ENCODE results near the gene PRKG1. TPM values are rescaled to one million over a fixed set of nuclear protein-coding genes. Genes with fewer than 3 reads are reported as not detected.

Gene PRKG1
- total and polyA plus RNA-seq, 7 donors, result 4.5 to 49.0 (median 31.7) TPM

DNA sequence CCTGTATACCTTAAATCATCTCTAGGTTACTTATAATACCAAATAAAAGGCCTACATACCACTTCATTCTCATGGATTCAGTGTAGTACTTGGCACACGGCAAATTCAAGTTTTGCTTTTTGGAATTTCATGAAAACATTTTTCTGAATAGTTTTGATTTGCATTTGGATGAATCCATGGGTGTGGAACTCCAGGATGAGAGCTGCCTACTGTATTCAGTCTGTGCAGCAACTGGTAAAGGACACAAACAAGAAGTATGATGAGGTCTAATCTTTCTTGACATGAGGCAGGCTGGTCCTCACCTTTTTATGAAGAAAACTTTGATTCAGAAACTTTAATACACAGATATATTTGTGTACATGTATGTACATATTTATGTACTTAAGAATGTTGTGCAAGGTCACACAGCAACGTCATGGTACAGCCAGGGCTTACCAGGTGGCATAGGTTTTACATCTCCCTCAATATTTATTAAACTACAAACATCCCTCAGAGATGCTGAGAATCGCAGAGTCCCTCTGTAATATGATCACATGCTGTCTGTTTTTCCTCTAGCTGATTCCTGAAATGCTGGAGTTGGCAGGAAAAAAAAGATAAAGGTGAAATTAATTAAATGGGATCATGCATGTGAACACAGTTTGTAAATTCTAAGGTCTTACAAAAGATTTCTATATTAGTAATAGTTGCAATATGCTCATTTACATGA lies 239.6 kb downstream of the PRKG1 start:
- DNase-seq, result no peak
- Histone ChIP-seq H3K9me3 (no peaks in the 10 kb centered on the region), H3K36me3 (ENCODE audit: insufficient read depth in 1 of 2, low read depth in 1 of 2) (no peaks in the 10 kb centered on the region), H3K27ac (no peak overlapping the region), H3K4me3 (no peak overlapping the region), H3K4me1 (peaks cover 23% of the 10 kb centered on the region), H3K27me3 (ENCODE audit: insufficient read depth in 3 of 3, low read length in 2 of 3) (no peaks in the 10 kb centered on the region)
- TF ChIP-seq, protein P1, sequence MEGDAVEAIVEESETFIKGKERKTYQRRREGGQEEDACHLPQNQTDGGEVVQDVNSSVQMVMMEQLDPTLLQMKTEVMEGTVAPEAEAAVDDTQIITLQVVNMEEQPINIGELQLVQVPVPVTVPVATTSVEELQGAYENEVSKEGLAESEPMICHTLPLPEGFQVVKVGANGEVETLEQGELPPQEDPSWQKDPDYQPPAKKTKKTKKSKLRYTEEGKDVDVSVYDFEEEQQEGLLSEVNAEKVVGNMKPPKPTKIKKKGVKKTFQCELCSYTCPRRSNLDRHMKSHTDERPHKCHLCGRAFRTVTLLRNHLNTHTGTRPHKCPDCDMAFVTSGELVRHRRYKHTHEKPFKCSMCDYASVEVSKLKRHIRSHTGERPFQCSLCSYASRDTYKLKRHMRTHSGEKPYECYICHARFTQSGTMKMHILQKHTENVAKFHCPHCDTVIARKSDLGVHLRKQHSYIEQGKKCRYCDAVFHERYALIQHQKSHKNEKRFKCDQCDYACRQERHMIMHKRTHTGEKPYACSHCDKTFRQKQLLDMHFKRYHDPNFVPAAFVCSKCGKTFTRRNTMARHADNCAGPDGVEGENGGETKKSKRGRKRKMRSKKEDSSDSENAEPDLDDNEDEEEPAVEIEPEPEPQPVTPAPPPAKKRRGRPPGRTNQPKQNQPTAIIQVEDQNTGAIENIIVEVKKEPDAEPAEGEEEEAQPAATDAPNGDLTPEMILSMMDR (IDR thresholded peaks at IDR 0.05), result no peak
- intact Hi-C loops (cut with DNase I), result loop anchor here in 1 of 2 donors (5.0 kb wide), 1 partner anchor 33 kb away; no protein-coding TSS in a partner anchor
- ATAC-seq, result no peak
- WGBS, 3 donors, result 53 to 66% (median 54%) methylated on average over 3 of the region's 3 CpGs

DNA sequence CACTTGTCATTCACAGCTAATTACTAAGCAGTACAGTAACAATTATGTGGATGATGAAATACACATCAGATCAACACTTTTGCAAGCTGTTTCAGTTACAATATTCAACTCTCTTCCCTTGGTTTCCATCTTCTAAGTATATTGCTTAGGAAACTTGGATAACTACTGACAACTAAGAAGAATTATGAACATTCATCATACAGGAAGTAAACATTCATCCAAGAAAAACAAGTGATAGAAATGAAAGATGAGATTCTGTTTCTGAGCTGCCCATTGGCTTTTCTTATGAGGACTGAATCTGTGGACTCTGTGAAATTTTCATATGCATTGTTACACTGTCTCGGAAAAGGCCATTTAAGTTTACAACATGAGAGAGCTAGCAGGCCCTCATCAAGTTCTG lies 240.2 kb downstream of the PRKG1 start:
- WGBS, 3 donors, result 78 to 91% (median 81%) methylated on average over 1 of the region's 1 CpG
- H3K9me3 ChIP-seq, result no peaks in the 10 kb centered on the region
- intact Hi-C loops (cut with DNase I), result loop anchor here in 1 of 2 donors (5.0 kb wide), 1 partner anchor 33 kb away; no protein-coding TSS in a partner anchor
- no peak overlapping the region for H3K27ac ChIP-seq
- H3K36me3 ChIP-seq (ENCODE audit: insufficient read depth in 1 of 2, low read depth in 1 of 2), result no peaks in the 10 kb centered on the region
- H3K4me1 ChIP-seq, result peaks cover 23% of the 10 kb centered on the region
- no peak for DNase-seq
- H3K4me3 ChIP-seq, result no peak overlapping the region
- TF ChIP-seq, protein P1 (IDR thresholded peaks at IDR 0.05), result no peak
- ATAC-seq, result no peak
- H3K27me3 ChIP-seq (ENCODE audit: insufficient read depth in 3 of 3, low read length in 2 of 3), result no peaks in the 10 kb centered on the region

DNA sequence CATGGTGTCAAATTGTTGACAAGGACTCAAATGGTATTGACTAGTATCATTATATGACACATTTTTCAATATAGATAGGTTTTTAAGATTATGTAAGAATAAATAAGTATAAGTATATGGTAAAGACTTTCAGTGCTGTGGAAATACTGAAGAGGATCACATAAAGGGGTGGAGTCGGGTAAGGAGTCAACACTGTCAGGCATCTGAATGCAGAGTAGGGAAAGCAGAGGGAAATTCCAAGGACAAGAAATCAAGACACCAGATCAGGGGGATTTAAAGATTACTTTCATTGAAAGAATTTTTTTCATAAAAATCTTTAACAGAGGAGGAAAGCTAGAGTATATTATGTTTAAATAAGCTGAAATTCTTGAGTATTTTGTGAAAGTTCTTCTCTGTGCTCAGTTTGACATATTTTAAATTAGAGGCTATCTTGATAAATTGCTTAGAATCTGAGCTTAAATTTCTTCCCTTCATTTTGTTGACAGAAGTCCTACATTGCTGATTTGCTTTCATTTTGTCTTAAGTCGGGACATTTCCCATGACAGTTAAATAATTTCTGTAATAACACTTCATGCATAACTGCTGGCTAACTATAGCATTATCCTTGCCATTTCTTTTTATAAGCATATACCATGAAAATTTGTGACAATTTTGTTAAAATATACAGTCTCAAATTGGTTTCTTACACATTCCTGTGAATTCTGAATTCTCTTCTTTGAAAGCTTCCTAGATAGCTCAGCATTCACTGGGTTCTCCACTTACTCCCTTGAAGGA lies 244.3 kb downstream of the PRKG1 start:
- WGBS, 3 donors, result 73 to 80% (median 74%) methylated on average over 2 of the region's 2 CpGs
- intact Hi-C loops (cut with DNase I), result no loop called here
- Histone ChIP-seq H3K27me3 (ENCODE audit: insufficient read depth in 3 of 3, low read length in 2 of 3) (no peaks in the 10 kb centered on the region), H3K9me3 (no peaks in the 10 kb centered on the region), H3K36me3 (ENCODE audit: insufficient read depth in 1 of 2, low read depth in 1 of 2) (no peaks in the 10 kb centered on the region), H3K4me3 (no peak overlapping the region), H3K4me1 (peaks cover 7% of the 10 kb centered on the region), H3K27ac (no peak overlapping the region)
- ATAC-seq (no peak), DNase-seq (no peak)
- TF ChIP-seq, protein P1 (IDR thresholded peaks at IDR 0.05), result no peak

DNA sequence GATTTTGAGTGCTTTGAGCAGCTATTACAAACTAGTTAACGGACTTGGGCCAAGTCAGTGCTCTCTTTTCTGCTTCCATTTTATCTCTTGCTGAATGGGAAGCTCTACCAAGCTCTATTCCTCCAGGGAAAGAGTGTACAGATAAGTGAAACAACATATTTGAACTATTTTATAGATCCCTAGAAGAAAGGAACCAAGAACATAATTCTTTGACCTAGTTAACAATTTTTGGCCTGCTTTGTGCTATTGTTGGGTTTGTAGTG lies 244.8 kb downstream of the PRKG1 start:
- Histone ChIP-seq H3K36me3 (ENCODE audit: insufficient read depth in 1 of 2, low read depth in 1 of 2) (no peaks in the 10 kb centered on the region), H3K27ac (no peak overlapping the region), H3K9me3 (no peaks in the 10 kb centered on the region), H3K4me3 (no peak overlapping the region), H3K27me3 (ENCODE audit: insufficient read depth in 3 of 3, low read length in 2 of 3) (no peaks in the 10 kb centered on the region), H3K4me1 (peaks cover 3% of the 10 kb centered on the region)
- 60 to 78% (median 69%) methylated on average over 1 of the region's 1 CpG for WGBS, 3 donors
- no peak for DNase-seq
- TF ChIP-seq, protein P1 (IDR thresholded peaks at IDR 0.05), result no peak
- no peak for ATAC-seq
- intact Hi-C loops (cut with DNase I), result no loop called here
